ENCODE results near the gene MINK1. TPM values are rescaled to one million over a fixed set of nuclear protein-coding genes. Genes with fewer than 3 reads are reported as not detected.

MINK1 gene
- total RNA-seq, 8 experiments from 2014 or later, result 15.1 to 44.9 (median 22.2) TPM

DNA sequence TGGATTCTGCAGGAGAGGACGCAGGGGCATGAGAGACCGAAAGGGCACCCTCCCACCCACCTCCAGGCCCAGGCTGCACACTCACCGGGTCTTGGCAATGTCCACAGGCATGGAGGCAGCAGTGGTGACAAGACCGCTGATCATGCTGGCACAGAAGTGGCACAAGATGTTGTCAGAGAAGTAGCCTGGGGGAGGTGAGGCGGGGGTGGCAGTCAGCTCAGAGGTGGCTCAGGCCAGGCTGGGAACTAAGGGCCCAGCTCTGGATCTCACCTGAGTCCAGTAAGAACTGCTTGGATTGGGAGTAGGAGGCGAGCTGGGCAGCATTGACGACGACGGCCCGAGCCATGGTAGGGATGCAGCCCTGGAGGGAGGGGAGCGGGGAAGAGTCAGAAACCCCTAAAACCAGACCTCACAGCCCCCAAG lies 104.9 kb downstream of the MINK1 start:
- peaks cover 14 to 16% of the 10 kb centered on the region in 2 donors for H3K4me1 ChIP-seq (replicated peaks in 1 of 2)
- no peak for ATAC-seq (replicated peaks in 6 of 8)
- in situ Hi-C loops (cut with MboI; ENCODE audit: low pct_unique_long_range_greater_than_20kb in 2 of 9, low sequenced_read_pairs in 9 of 9, unreplicated experiment in 9 of 9), result no loop called here
- H3K4me3 ChIP-seq, result peak overlapping the region in 1 of 5 donors; percentile 85
- WGBS, 10 experiments, result 85 to 100% (median 94%) methylated on average over 1 to 8 of the region's 11 CpGs; no CpG with 5 or more reads in 6 of the 10 experiments
- H3K27ac ChIP-seq, result no peak overlapping the region

DNA sequence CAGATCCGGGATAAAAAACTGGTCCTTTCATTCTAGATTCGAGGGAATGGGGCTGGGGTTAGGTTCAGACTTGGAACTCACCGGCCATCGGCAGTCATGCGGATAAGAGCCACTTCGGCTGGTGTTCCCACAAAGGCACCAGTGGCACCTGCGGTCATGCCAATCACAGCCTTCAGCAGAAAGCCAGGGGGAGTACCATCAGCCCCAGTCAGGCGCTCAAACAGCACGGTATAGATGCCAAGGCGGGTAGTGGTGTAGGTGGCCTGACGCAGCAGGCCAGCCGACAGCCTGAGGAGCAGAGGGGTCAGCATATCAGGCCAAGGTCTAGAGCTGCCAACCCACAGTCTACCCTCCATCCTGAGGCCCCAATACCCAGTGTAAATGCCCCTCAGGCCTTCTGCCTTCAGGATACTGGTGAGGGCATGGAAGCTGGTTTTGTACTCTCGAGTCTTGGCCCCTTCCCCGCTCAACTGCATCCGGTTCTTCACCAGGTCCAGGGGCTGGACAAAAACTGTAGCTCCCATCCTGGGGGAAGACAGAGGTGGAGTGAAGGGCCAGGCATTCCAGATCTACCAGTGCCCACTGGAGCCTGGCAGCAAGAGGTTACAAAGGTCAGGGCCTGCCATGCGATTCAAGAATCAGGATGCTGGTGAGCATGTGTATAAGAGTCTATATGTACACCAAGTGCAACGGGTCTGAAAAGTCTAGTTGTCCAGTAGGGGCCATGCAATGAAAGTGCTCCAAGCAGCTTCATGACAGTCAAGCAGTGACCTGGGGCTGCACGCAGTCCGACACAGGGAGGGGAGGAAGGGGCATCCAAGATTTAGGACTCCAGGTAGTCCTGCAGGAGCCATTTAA lies 105.8 kb downstream of the MINK1 start:
- in situ Hi-C loops (cut with MboI; ENCODE audit: low pct_unique_long_range_greater_than_20kb in 2 of 9, low sequenced_read_pairs in 9 of 9, unreplicated experiment in 9 of 9), result no loop called here
- ATAC-seq (replicated peaks in 6 of 8), result peak in 1 of 8 experiments; percentile 0
- WGBS, 10 experiments, result 5 to 80% (median 40%) methylated on average over 1 to 9 of the region's 19 CpGs; no CpG with 5 or more reads in 2 of the 10 experiments

DNA sequence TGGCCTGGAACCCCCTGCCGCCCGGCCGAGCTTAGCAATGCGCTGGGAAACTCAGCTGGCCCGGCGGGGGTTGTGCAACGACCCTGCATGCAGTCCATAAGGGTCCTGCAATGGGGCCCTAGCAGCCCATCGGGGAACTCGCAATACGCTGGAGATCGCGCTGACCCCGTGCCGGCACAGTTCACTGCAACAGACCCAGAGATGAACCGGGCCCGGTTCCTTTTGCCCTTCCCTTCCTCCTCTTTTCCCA lies 106.3 kb downstream of the MINK1 start:
- no CpG with 5 or more reads among the region's 16 CpGs for WGBS, 10 experiments
- peak in 3 of 8 experiments; percentile 4 to 16 (median 12) for ATAC-seq (replicated peaks in 6 of 8)
- in situ Hi-C loops (cut with MboI; ENCODE audit: low pct_unique_long_range_greater_than_20kb in 2 of 9, low sequenced_read_pairs in 9 of 9, unreplicated experiment in 9 of 9), result no loop called here
- peak overlapping the region; percentile 96 to 99 for H3K27ac ChIP-seq
- peaks cover 14 to 16% of the 10 kb centered on the region in 2 donors for H3K4me1 ChIP-seq (replicated peaks in 1 of 2)
- H3K4me3 ChIP-seq, result peak overlapping the region; percentile 53 to 85 (median 61)

More for the DNA sequence above, 105.8 kb downstream of the MINK1 start:
- Histone ChIP-seq H3K27ac (peak overlapping the region; percentile 96 to 99), H3K4me1 (replicated peaks in 1 of 2) (peaks cover 14 to 16% of the 10 kb centered on the region in 2 donors), H3K4me3 (peak overlapping the region; percentile 53 to 85 (median 61))

DNA sequence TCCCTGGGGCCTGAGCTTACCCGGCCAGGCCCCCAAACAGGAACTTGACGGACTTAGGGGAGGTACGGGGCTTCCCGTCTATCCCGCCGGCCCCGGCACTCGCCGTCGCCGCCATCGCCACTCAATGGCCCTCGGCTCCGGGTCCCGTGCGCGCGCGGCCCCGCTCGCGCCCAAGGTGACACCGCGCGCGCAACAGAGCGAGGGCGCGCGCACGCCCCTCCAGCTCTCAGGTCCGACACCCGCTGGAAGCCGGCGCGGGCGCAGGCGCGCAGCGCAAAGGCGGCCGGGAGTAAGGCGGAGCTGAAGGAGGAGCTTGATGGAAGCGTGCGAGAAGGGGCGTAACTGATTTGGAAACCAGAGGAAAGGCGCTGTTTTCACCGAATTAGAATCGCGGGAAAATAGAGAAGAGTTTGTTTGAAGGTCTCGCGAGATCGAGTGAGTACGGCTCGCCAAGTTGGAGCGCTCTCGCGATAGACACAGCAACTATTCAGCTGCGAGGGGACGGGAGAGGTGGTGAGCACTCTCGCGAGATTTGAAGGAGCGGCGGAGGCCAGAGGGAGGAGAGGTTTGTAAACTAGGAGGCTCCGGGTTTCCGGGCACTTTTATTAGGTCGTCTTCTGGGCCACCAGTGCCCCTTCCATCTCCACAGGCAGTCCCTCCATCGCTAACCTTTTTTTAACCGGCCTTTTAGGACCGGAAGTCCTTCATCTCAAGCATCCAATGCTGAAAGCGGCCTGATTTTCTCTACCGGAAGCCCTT lies 106.8 kb downstream of the MINK1 start, which contains the start of the genes RNF167 and SLC25A11:
Gene RNF167, plus strand, starts transcription at position 473 of the 759 bp plus-strand sequence. CDS start 642 bp downstream, outside the sequence.
Gene SLC25A11, minus strand, starts transcription at position 251 of the 759 bp plus-strand sequence. Its CDS starts 136 bp downstream, at position 115.
- ATAC-seq (replicated peaks in 6 of 8), result peak; percentile 77 to 92 (median 88)
- Histone ChIP-seq H3K4me1 (replicated peaks in 1 of 2) (peaks cover 14 to 16% of the 10 kb centered on the region in 2 donors), H3K27ac (peak within 1 kb of the TSS; percentile 96 to 99), H3K4me3 (peak within 1 kb of the TSS; percentile 53 to 85 (median 61))
- 0 to 10% (median 0%) methylated on average over 1 to 48 of the region's 72 CpGs; no CpG with 5 or more reads in 1 of the 10 experiments for WGBS, 10 experiments
- in situ Hi-C loops (cut with MboI; ENCODE audit: low pct_unique_long_range_greater_than_20kb in 2 of 9, low sequenced_read_pairs in 9 of 9, unreplicated experiment in 9 of 9), result no loop called here

DNA sequence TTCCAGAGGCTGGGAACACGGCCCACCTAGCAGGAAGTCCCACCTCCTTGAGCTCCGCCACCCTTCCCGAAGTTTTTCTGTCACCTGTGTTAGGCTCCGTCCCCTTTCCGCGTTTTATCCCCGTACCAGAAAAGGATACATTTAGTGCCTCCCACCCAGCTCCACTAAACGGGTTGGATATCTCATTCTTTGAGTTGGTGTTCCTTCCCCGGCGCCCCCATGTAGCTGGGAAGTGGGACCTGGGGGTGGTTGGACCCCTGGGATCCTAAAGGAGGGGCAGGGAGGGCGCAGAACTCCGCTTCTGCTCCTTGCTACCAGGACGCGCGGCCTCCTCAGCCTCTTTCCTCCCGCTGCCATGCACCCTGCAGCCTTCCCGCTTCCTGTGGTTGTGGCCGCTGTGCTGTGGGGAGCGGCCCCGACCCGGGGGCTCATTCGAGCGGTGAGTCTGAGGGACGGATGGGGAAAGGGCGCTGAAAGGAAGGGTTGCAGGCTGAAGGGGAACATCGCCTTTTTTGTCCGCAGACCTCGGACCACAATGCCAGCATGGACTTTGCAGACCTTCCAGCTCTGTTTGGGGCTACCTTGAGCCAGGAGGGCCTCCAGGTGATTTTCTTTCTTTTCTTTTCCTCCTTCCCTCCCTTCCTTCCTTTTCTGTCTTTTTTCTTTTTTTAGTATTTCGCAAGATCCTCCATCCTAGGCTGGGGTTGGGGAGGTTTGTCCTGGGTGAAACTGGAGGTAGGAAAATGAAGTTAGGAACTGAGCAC lies 107.6 kb downstream of the MINK1 start:
- Histone ChIP-seq H3K4me3 (peak overlapping the region; percentile 53 to 85 (median 61)), H3K4me1 (replicated peaks in 1 of 2) (peaks cover 16 to 19% of the 10 kb centered on the region in 2 donors), H3K27ac (peak overlapping the region; percentile 96 to 99)
- ATAC-seq (replicated peaks in 6 of 8), result peak; percentile 51 to 76 (median 66)
- in situ Hi-C loops (cut with MboI; ENCODE audit: low pct_unique_long_range_greater_than_20kb in 2 of 9, low sequenced_read_pairs in 9 of 9, unreplicated experiment in 9 of 9), result no loop called here
- 0 to 7% (median 3%) methylated on average over 4 to 15 of the region's 29 CpGs; no CpG with 5 or more reads in 2 of the 10 experiments for WGBS, 10 experiments

DNA sequence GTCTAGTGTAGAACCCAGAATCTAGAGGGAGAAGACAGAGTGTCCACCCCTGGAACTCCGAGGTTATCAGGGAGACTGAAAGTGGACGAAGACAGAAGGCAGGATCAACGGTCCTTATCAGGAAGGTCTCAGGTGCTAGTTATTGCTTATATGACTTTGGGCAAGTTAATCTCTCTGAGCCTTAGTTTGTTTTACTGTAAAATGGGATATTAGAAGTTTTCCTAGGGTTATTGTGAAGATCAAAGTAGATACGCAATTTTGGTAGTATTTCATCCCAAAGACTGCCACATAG lies 108.1 kb downstream of the MINK1 start:
- H3K4me1 ChIP-seq (replicated peaks in 1 of 2), result peaks cover 16 to 20% of the 10 kb centered on the region in 2 donors
- in situ Hi-C loops (cut with MboI; ENCODE audit: low pct_unique_long_range_greater_than_20kb in 2 of 9, low sequenced_read_pairs in 9 of 9, unreplicated experiment in 9 of 9), result no loop called here
- H3K27ac ChIP-seq, result peak overlapping the region; percentile 96 to 99
- H3K4me3 ChIP-seq, result peak overlapping the region; percentile 53 to 85 (median 61)
- WGBS, 10 experiments, result 40 to 80% (median 50%) methylated on average over 1 to 4 of the region's 4 CpGs; no CpG with 5 or more reads in 1 of the 10 experiments
- no peak for ATAC-seq (replicated peaks in 6 of 8)

DNA sequence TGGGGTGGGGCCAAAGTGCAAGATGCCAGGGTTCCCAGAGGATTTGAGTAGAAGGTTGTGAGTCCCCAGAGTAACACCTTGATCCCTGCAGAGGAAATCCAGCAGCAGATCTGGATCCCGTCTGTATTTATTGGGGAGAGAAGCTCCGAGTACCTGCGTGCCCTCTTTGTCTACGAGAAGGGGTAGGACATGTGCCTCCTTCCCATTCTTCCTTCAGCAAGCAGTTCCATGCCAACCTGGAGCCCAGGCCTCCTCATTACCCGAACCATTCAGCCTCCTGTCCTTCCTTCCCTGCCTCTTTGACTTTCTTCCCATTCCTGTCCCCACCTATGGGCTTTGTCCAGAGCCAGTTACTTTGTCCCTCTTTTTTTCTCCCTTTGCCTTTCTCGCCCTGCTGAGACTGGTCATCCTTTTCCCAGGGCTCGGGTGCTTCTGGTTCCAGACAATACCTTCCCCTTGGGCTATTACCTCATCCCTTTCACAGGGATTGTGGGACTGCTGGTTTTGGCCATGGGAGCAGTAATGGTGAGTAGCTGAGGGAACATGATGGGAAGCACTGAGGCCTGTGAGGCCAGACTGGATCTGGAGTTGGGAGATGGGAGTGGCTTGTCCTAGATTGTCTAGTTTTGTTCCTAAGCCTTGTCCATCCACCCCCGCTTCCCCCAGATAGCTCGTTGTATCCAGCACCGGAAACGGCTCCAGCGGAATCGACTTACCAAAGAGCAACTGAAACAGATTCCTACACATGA lies 109.8 kb downstream of the MINK1 start:
- Histone ChIP-seq H3K4me1 (replicated peaks in 1 of 2) (peaks cover 23 to 26% of the 10 kb centered on the region in 2 donors), H3K27ac (no peak overlapping the region), H3K4me3 (no peak overlapping the region)
- WGBS, 10 experiments, result 67 to 100% (median 80%) methylated on average over 1 to 11 of the region's 13 CpGs; no CpG with 5 or more reads in 2 of the 10 experiments
- ATAC-seq (replicated peaks in 6 of 8), result no peak
- in situ Hi-C loops (cut with MboI; ENCODE audit: low pct_unique_long_range_greater_than_20kb in 2 of 9, low sequenced_read_pairs in 9 of 9, unreplicated experiment in 9 of 9), result no loop called here

DNA sequence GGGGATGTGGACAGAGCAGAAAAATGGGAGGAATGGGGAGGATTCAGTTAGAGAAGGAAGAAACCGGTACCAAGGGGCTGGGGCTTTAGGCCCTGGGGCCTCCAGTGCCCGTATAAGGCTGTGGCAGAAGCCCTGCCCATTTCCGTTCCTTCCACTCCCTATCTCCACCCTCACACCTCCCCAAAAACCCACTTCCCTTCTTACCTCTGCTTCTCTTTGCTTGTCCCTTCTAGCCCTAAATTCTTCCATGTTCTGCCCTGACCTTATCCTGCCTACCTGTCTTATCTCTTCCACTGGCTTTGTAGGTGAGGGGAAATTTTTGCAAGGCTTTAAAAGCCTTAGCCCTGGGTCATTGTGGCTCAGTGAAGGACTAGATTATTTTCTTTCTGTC lies 111.0 kb downstream of the MINK1 start:
- WGBS, 10 experiments, result 0 to 90% (median 60%) methylated on average over 1 to 3 of the region's 3 CpGs; no CpG with 5 or more reads in 3 of the 10 experiments
- peaks cover 14 to 19% of the 10 kb centered on the region in 2 donors for H3K4me1 ChIP-seq (replicated peaks in 1 of 2)
- H3K4me3 ChIP-seq, result no peak overlapping the region
- no peak for ATAC-seq (replicated peaks in 6 of 8)
- in situ Hi-C loops (cut with MboI; ENCODE audit: low pct_unique_long_range_greater_than_20kb in 2 of 9, low sequenced_read_pairs in 9 of 9, unreplicated experiment in 9 of 9), result no loop called here
- no peak overlapping the region for H3K27ac ChIP-seq

DNA sequence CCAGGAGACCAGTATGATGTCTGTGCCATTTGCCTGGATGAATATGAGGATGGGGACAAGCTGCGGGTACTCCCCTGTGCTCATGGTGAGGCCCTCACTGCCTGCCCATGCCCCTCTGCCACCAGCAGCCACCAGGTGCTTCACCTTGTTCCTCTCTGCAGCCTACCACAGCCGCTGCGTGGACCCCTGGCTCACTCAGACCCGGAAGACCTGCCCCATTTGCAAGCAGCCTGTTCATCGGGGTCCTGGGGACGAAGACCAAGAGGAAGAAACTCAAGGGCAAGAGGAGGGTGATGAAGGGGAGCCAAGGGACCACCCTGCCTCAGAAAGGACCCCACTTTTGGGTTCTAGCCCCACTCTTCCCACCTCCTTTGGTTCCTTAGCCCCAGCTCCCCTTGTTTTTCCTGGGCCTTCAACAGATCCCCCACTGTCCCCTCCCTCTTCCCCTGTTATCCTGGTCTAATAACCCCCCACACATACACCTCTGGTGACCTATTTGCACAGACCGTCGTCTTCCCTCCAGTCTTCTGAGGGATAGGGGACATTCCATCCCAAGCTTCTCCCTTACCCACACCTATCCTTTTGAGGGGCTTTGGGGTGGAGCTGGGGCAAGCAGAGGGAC lies 111.5 kb downstream of the MINK1 start:
- H3K4me3 ChIP-seq, result no peak overlapping the region
- ATAC-seq (replicated peaks in 6 of 8), result no peak
- H3K27ac ChIP-seq, result no peak overlapping the region
- 75 to 100% (median 80%) methylated on average over 2 to 4 of the region's 8 CpGs; no CpG with 5 or more reads in 7 of the 10 experiments for WGBS, 10 experiments
- in situ Hi-C loops (cut with MboI; ENCODE audit: low pct_unique_long_range_greater_than_20kb in 2 of 9, low sequenced_read_pairs in 9 of 9, unreplicated experiment in 9 of 9), result no loop called here
- H3K4me1 ChIP-seq (replicated peaks in 1 of 2), result peaks cover 14 to 19% of the 10 kb centered on the region in 2 donors

DNA sequence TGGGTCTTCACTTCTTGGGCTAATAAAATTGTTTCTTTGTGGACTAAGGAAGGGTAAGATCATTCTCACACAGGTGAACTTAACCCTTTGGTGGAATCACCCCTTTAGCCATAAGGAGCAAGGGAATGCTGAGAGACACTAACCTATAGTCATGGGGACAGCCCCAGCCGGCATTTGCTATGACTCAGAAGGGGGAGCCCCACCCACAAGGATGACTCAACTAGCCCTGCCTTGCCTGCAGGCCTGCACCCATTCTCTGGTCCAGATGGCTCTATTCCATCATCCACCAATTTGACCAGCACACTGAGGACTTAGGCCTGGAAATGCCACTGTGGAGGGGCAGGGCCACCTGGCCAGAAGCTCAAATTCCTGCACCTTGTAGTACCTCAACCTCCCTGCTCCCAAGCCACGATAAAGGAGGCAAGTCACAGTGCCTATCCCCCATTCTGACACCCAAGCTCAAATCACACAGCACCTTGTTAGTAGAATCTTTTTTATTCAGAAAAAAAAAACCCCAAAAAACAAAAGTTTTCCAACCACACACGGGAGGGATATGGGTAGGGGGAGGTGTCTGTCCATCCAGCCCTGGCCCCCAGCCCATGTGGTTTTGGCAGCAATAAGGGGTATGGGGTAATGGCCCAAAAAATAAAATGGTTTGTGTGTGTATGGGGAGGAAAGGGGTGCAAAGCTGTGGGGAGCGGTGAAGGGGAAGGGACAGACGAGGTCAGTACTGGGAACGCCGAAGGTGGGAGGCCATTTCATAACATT lies 112.2 kb downstream of the MINK1 start:
- 0 to 100% (median 27%) methylated on average over 1 to 2 of the region's 7 CpGs; no CpG with 5 or more reads in 4 of the 10 experiments for WGBS, 10 experiments
- ATAC-seq (replicated peaks in 6 of 8), result peak in 6 of 8 experiments; percentile 8 to 20 (median 10)

DNA sequence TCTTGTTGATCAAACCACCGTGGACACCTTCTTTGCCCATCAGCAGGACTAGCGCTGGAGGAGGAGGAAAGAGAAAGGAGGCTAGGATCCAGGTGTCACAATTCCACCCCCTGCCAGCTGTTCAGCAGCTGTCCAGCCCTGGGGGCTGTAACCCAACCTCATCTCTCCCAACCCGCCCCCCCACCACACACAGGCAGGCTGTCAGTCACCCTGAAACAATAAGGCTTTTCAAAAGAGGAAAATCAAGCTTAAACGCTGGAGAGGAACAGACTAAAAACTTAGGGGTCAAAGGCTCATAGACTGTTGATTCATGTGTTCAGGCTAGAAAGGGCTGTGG lies 112.8 kb downstream of the MINK1 start:
- peaks cover 24 to 28% of the 10 kb centered on the region in 2 donors for H3K4me1 ChIP-seq (replicated peaks in 1 of 2)
- ATAC-seq (replicated peaks in 6 of 8), result no peak
- WGBS, 10 experiments, result 0 to 59% (median 0%) methylated on average over 1 to 2 of the region's 4 CpGs; no CpG with 5 or more reads in 7 of the 10 experiments
- in situ Hi-C loops (cut with MboI; ENCODE audit: low pct_unique_long_range_greater_than_20kb in 2 of 9, low sequenced_read_pairs in 9 of 9, unreplicated experiment in 9 of 9), result no loop called here
- H3K27ac ChIP-seq, result no peak overlapping the region
- no peak overlapping the region for H3K4me3 ChIP-seq

More for the DNA sequence above, 112.2 kb downstream of the MINK1 start:
- Histone ChIP-seq H3K27ac (no peak overlapping the region), H3K4me1 (replicated peaks in 1 of 2) (peaks cover 18 to 22% of the 10 kb centered on the region in 2 donors), H3K4me3 (no peak overlapping the region)
- in situ Hi-C loops (cut with MboI; ENCODE audit: low pct_unique_long_range_greater_than_20kb in 2 of 9, low sequenced_read_pairs in 9 of 9, unreplicated experiment in 9 of 9), result no loop called here

Measured in motor neuron (in vitro differentiated cells).